Nephron progenitor cell (in vitro differentiated cells): ENCODE data around the gene AFAP1.
A peak's percentile ranks its signal among the peaks of the same experiment; 100 is the strongest.

ENCODE experiments used
- DNase-seq: peaks from one replicate; pipeline ENCODE4 v3.0.0; 2021
- H3K27ac Mint-ChIP-seq: 2 replicates; pipeline ENCODE4 v1.8.0; 2021; ENCODE audit warnings: mild to moderate bottlenecking, moderate library complexity, mixed read lengths
- H3K27me3 Mint-ChIP-seq: 2 replicates; pipeline ENCODE4 v1.8.0; 2021; ENCODE audit warnings: mild to moderate bottlenecking, low read depth, mixed read lengths; ENCODE audit not compliant: poor library complexity
- H3K36me3 Mint-ChIP-seq: 2 replicates; pipeline ENCODE4 v1.8.0; 2021; ENCODE audit warnings: low read depth, mixed read lengths
- H3K4me1 Mint-ChIP-seq: 2 replicates; pipeline ENCODE4 v1.8.0; 2021; ENCODE audit warnings: mixed read lengths
- H3K4me3 Mint-ChIP-seq: 2 replicates; pipeline ENCODE4 v1.8.0; 2021; ENCODE audit warnings: mild to moderate bottlenecking, moderate library complexity, mixed read lengths
- H3K9me3 Mint-ChIP-seq: 2 replicates; pipeline ENCODE4 v1.8.0; 2021; ENCODE audit warnings: mild to moderate bottlenecking, moderate library complexity, mixed read lengths
- CTCF ChIP-seq: fragments of 200-600 bp; sonication (generic); IDR thresholded peaks from 2 replicates; pipeline ENCODE4 v1.5.0; 2021; ENCODE audit warnings: antibody characterized with exemption

The AFAP1 gene

GRCh38 chr4:7810783-7811535 lies 128.7 kb downstream of the AFAP1 start:
- Mint-ChIP-seq H3K27me3 (peaks cover 11% of the 10 kb centered on the region), H3K4me1 (peaks cover 78% of the 10 kb centered on the region), H3K4me3 (no peak overlapping the region), H3K36me3 (peaks cover 66% of the 10 kb centered on the region), H3K27ac (peak overlapping the region; percentile 82), H3K9me3 (no peaks in the 10 kb centered on the region)
- no peak for DNase-seq
- no peak for TF ChIP-seq CTCF

GRCh38 chr4:7808752-7809151 lies 130.9 kb downstream of the AFAP1 start:
- H3K9me3 Mint-ChIP-seq: no peaks in the 10 kb centered on the region
- H3K27me3 Mint-ChIP-seq: peaks cover 9% of the 10 kb centered on the region
- peaks cover 44% of the 10 kb centered on the region for H3K36me3 Mint-ChIP-seq
- TF ChIP-seq CTCF: no peak
- DNase-seq: no peak
- H3K27ac Mint-ChIP-seq: no peak overlapping the region
- H3K4me3 Mint-ChIP-seq: no peak overlapping the region
- H3K4me1 Mint-ChIP-seq: peaks cover 91% of the 10 kb centered on the region

GRCh38 chr4:7808181-7808580 lies 131.5 kb downstream of the AFAP1 start:
- no peak for DNase-seq
- Mint-ChIP-seq H3K4me1 (peaks cover 86% of the 10 kb centered on the region), H3K9me3 (no peaks in the 10 kb centered on the region), H3K36me3 (peaks cover 43% of the 10 kb centered on the region), H3K27ac (no peak overlapping the region), H3K4me3 (no peak overlapping the region), H3K27me3 (peaks cover 9% of the 10 kb centered on the region)
- TF ChIP-seq CTCF: no peak

GRCh38 chr4:7807351-7807921 lies 132.2 kb downstream of the AFAP1 start:
- peak overlapping the region; percentile 91 for H3K27ac Mint-ChIP-seq
- no peak overlapping the region for H3K4me3 Mint-ChIP-seq
- no peak for TF ChIP-seq CTCF
- no peak for DNase-seq
- H3K4me1 Mint-ChIP-seq: peaks cover 79% of the 10 kb centered on the region
- H3K36me3 Mint-ChIP-seq: peaks cover 38% of the 10 kb centered on the region
- peaks cover 9% of the 10 kb centered on the region for H3K27me3 Mint-ChIP-seq
- no peaks in the 10 kb centered on the region for H3K9me3 Mint-ChIP-seq

- Mint-ChIP-seq H3K9me3 (no peaks in the 10 kb centered on the region), H3K27me3 (peaks cover 6% of the 10 kb centered on the region), H3K4me1 (peaks cover 79% of the 10 kb centered on the region), H3K27ac (peak overlapping the region; percentile 58), H3K4me3 (no peak overlapping the region), H3K36me3 (peaks cover 40% of the 10 kb centered on the region)
- DNase-seq: peak; percentile 34
- TF ChIP-seq CTCF: no peak
These were observed 133.1 kb downstream of the AFAP1 start for GRCh38 chr4:7806338-7807090.
